Muscle layer of colon (tissue), 2 donors: ENCODE data around the gene SPATA2.

Experiments
- H3K27ac ChIP-seq: one replicate; pipeline ENCODE4 v1.7.0; 2013; ENCODE audit warnings: low read depth, mild to moderate bottlenecking, low read length, moderate library complexity
- H3K27me3 ChIP-seq, 2 donors: one replicate each; pipeline ENCODE4 v1.7.0; 2013; ENCODE audit warnings: low read length in 2 of 2, mild to moderate bottlenecking in 2 of 2; ENCODE audit not compliant: insufficient read depth in 2 of 2, control insufficient read depth in 1 of 2
- H3K36me3 ChIP-seq: one replicate; pipeline ENCODE4 v1.7.0; 2013; ENCODE audit warnings: mild to moderate bottlenecking, low read length; ENCODE audit not compliant: insufficient read depth
- H3K4me1 ChIP-seq: one replicate; pipeline ENCODE4 v1.7.0; 2013; ENCODE audit warnings: mild to moderate bottlenecking, low read length; ENCODE audit not compliant: insufficient read depth
- H3K4me3 ChIP-seq, 2 donors: one replicate each; pipeline ENCODE4 v1.7.0; 2013; ENCODE audit warnings: low read length in 2 of 2, low read depth in 1 of 2, mild to moderate bottlenecking in 1 of 2, moderate library complexity in 1 of 2
- H3K9ac ChIP-seq: one replicate; pipeline ENCODE4 v1.7.0; 2013; ENCODE audit warnings: low read length
- H3K9me3 ChIP-seq: one replicate; pipeline ENCODE4 v1.7.0; 2013; ENCODE audit warnings: mild to moderate bottlenecking, low read length
- donor health status: abdominal sarcoma.
- donor health status: Adenocarcinoma of cecum.

SPATA2 gene

GRCh38 chr20:49925901-49926454 is 10.6 kb upstream of the SPATA2 start:
- H3K27ac ChIP-seq, result no peak overlapping the region
- no peaks in the 10 kb centered on the region for H3K27me3 ChIP-seq
- no peaks in the 10 kb centered on the region for H3K36me3 ChIP-seq
- H3K4me3 ChIP-seq, result no peak overlapping the region
- H3K9me3 ChIP-seq, result no peaks in the 10 kb centered on the region
- H3K4me1 ChIP-seq, result peaks cover 10% of the 10 kb centered on the region
- no peak overlapping the region for H3K9ac ChIP-seq

GRCh38 chr20:49924247-49924646 is 8.9 kb upstream of the SPATA2 start:
- Histone ChIP-seq H3K27me3 (no peaks in the 10 kb centered on the region), H3K9me3 (no peaks in the 10 kb centered on the region), H3K27ac (no peak overlapping the region), H3K36me3 (no peaks in the 10 kb centered on the region), H3K9ac (no peak overlapping the region), H3K4me1 (peaks cover 10% of the 10 kb centered on the region), H3K4me3 (no peak overlapping the region)

GRCh38 chr20:49919461-49919860 is 4.1 kb upstream of the SPATA2 start:
- no peaks in the 10 kb centered on the region for H3K9me3 ChIP-seq
- H3K27ac ChIP-seq, result no peak overlapping the region
- H3K4me1 ChIP-seq, result peaks cover 7% of the 10 kb centered on the region
- no peak overlapping the region for H3K9ac ChIP-seq
- no peaks in the 10 kb centered on the region for H3K27me3 ChIP-seq
- H3K36me3 ChIP-seq, result no peaks in the 10 kb centered on the region
- H3K4me3 ChIP-seq, result no peak overlapping the region

- Histone ChIP-seq H3K36me3 (no peaks in the 10 kb centered on the region), H3K9ac (no peak overlapping the region), H3K27me3 (no peaks in the 10 kb centered on the region), H3K4me3 (no peak overlapping the region), H3K27ac (no peak overlapping the region), H3K9me3 (no peaks in the 10 kb centered on the region), H3K4me1 (peaks cover 11% of the 10 kb centered on the region)
Measured at GRCh38 chr20:49919009-49919408, 3.7 kb upstream of the SPATA2 start.

- H3K27ac ChIP-seq, result no peak overlapping the region
- no peak overlapping the region for H3K4me3 ChIP-seq
- no peaks in the 10 kb centered on the region for H3K9me3 ChIP-seq
- H3K36me3 ChIP-seq, result no peaks in the 10 kb centered on the region
- H3K9ac ChIP-seq, result no peak overlapping the region
- H3K4me1 ChIP-seq, result peaks cover 17% of the 10 kb centered on the region
- H3K27me3 ChIP-seq, result no peaks in the 10 kb centered on the region
Measured at GRCh38 chr20:49918446-49918845, 3.1 kb upstream of the SPATA2 start.

GRCh38 chr20:49916146-49917002 is 1.0 kb upstream of the SPATA2 start:
- H3K27ac ChIP-seq, result peak overlapping the region; percentile 100

GRCh38 chr20:49915118-49915379 is 280 bp downstream of the SPATA2 start:
- peak overlapping the region; percentile 100 for H3K4me3 ChIP-seq
- H3K9me3 ChIP-seq, result no peaks in the 10 kb centered on the region
- peaks cover 19% of the 10 kb centered on the region for H3K4me1 ChIP-seq
- peaks cover 2% of the 10 kb centered on the region for H3K36me3 ChIP-seq
- H3K9ac ChIP-seq, result peak overlapping the region; percentile 75
- no peaks in the 10 kb centered on the region for H3K27me3 ChIP-seq
- H3K27ac ChIP-seq, result peak overlapping the region; percentile 100

More at GRCh38 chr20:49916146-49917002, 1.0 kb upstream of the SPATA2 start:
- Histone ChIP-seq H3K9me3 (no peaks in the 10 kb centered on the region), H3K36me3 (no peaks in the 10 kb centered on the region), H3K9ac (peak overlapping the region; percentile 75), H3K4me3 (peak overlapping the region; percentile 100), H3K4me1 (peaks cover 19% of the 10 kb centered on the region), H3K27me3 (no peaks in the 10 kb centered on the region)

GRCh38 chr20:49914310-49915117 is 815 bp downstream of the SPATA2 start:
- Histone ChIP-seq H3K9ac (peak overlapping the region; percentile 75), H3K4me3 (peak overlapping the region; percentile 100), H3K27ac (peak overlapping the region; percentile 100), H3K36me3 (peaks cover 4% of the 10 kb centered on the region), H3K27me3 (no peaks in the 10 kb centered on the region), H3K9me3 (no peaks in the 10 kb centered on the region), H3K4me1 (peaks cover 19% of the 10 kb centered on the region)

GRCh38 chr20:49913399-49914047 is 1.8 kb downstream of the SPATA2 start:
- H3K4me3 ChIP-seq, result peak overlapping the region in 1 of 2 donors; percentile 100
- peaks cover 19% of the 10 kb centered on the region for H3K4me1 ChIP-seq

GRCh38 chr20:49910340-49910706 is 5.0 kb downstream of the SPATA2 start:
- Histone ChIP-seq H3K9me3 (no peaks in the 10 kb centered on the region), H3K4me1 (peaks cover 16% of the 10 kb centered on the region), H3K9ac (no peak overlapping the region), H3K4me3 (no peak overlapping the region), H3K27ac (no peak overlapping the region), H3K27me3 (no peaks in the 10 kb centered on the region), H3K36me3 (peaks cover 28% of the 10 kb centered on the region)

More at GRCh38 chr20:49913399-49914047, 1.8 kb downstream of the SPATA2 start:
- Histone ChIP-seq H3K9me3 (no peaks in the 10 kb centered on the region), H3K27me3 (no peaks in the 10 kb centered on the region), H3K27ac (no peak overlapping the region), H3K36me3 (peaks cover 5% of the 10 kb centered on the region), H3K9ac (no peak overlapping the region)
